Upper lobe of right lung (tissue), 1 donor: ENCODE measurements around the gene CDH4. TPM values are rescaled to one million over a fixed set of nuclear protein-coding genes. Genes with fewer than 3 reads are reported as not detected.
"Not testable (repeated sequence)": the region's sequence is repeated elsewhere in the genome, so short reads cannot be mapped to it uniquely, and the experiment has no call there.

ENCODE experiments used
- ATAC-seq: fragments of 200-7000 bp; cut with Tn5 transposase; one replicate; pipeline ENCODE4 v1.9.1; 2020; ENCODE audit warnings: mild to moderate bottlenecking, moderate library complexity
- DNase-seq: peaks from one replicate; pipeline ENCODE4 v3.0.0-alpha.2; 2020
- H3K27ac ChIP-seq: fragments of 200-600 bp; one replicate; pipeline ENCODE4 v1.8.0; 2022
- H3K27me3 ChIP-seq: fragments of 200-600 bp; one replicate; pipeline ENCODE4 v1.8.0; 2022; ENCODE audit warnings: mild to moderate bottlenecking
- H3K36me3 ChIP-seq: fragments of 200-600 bp; one replicate; pipeline ENCODE4 v1.8.0; 2022
- H3K4me1 ChIP-seq: fragments of 200-600 bp; one replicate; pipeline ENCODE4 v1.8.0; 2022
- H3K4me3 ChIP-seq: fragments of 200-600 bp; one replicate; pipeline ENCODE4 v1.8.0; 2022; ENCODE audit warnings: mild to moderate bottlenecking
- H3K9me3 ChIP-seq: fragments of 200-600 bp; one replicate; pipeline ENCODE4 v1.8.0; 2022
- CTCF ChIP-seq: fragments of 200-600 bp; IDR thresholded peaks from one replicate; pipeline ENCODE4 v1.8.0; 2022; ENCODE audit warnings: antibody characterized with exemption
- intact Hi-C: fragments of 100-400 bp; cut with DNase I; formaldehyde crosslinking; loops from one replicate; pipeline ENCODE4 v1.11.0; 2022
- total RNA-seq: library from RNA; stranded (reverse); fragmentation: NEBNext Ultra II Directional; extraction: Animal tissue kit (Norgen Biotek cat#: 25700); gene quantifications from one replicate; pipeline ENCODE4 v1.2.1, GENCODE V29; 2021
- donor health status: DM: no; HTN: yes; CAD: no; lungs with severe emphysema.

The CDH4 gene
- total RNA-seq, 1 donor from 2014 or later: 0.23 TPM

DNA sequence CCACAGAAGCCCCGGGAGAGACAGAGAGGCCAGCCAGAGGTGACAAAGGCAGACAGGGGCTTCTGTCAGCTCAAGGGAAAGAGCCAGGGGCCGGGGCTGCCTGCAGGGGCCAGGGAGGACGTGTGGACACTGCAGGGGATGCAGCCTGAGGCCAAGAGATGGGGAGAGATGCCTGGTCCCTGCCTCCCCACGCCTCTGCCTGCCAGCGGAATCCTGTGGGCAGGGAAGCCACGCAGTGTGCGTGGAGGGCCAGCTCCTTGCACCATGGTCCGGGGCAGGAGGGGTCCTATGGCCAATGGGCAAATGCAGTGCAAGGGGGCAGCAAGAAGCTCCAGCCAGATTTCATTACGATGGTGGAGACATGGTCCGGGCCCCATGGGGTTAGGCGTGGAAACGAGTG lies 224.9 kb downstream of the CDH4 start:
- DNase-seq (no peak), ATAC-seq (no peak)
- TF ChIP-seq CTCF: no peak
- no peaks in the 10 kb centered on the region for H3K9me3 ChIP-seq
- H3K27ac ChIP-seq: no peak overlapping the region
- H3K4me3 ChIP-seq: no peak overlapping the region
- H3K36me3 ChIP-seq: no peaks in the 10 kb centered on the region
- H3K4me1 ChIP-seq: no peaks in the 10 kb centered on the region
- peaks cover 12% of the 10 kb centered on the region for H3K27me3 ChIP-seq
- intact Hi-C loops: no loop called here

DNA sequence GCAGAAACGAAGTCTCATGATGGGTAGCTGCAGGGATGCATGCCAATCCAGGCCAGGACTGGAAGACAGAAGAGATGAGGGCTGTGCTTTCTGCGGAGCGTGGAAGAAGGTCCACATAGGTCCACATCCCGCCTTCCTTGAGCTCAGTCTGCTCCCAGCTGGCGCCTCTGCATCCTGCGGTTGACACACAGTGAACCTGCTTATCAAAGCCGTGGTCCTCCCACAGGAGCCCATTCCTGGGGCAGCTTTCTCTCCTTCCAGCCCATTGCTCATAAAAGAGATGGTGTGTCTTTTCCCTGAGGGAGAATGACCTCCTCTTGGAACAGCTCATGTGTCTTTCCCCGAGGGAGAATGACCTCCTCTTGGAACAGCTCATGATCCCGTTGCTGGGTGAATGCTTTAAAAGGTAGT lies 225.4 kb downstream of the CDH4 start:
- intact Hi-C loops: no loop called here
- DNase-seq (no peak), ATAC-seq (no peak)
- Histone ChIP-seq H3K4me3 (no peak overlapping the region), H3K36me3 (no peaks in the 10 kb centered on the region), H3K27me3 (peaks cover 12% of the 10 kb centered on the region), H3K9me3 (no peaks in the 10 kb centered on the region), H3K4me1 (no peaks in the 10 kb centered on the region), H3K27ac (no peak overlapping the region)
- TF ChIP-seq CTCF: no peak

DNA sequence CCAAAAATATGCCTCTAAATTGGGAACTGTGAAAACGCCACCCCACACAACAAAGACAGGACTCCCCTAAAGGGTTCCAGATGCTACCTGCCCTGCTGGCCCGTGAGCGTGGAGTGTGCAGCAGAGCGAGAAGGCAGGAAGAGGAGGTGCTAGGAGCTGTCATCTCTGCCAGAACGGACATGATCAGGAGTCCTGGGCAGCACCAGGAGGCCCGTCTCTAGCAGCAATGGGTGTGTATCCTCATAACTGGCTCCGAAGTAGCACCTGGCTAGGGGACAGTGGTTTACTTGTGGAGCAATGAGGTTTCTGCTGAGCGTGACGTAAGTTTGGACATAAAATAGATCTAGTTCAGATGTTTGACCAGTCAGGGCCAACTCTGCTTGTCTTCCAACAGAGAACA lies 226.0 kb downstream of the CDH4 start:
- intact Hi-C loops: no loop called here
- Histone ChIP-seq H3K27me3 (peaks cover 12% of the 10 kb centered on the region), H3K4me3 (no peak overlapping the region), H3K4me1 (no peaks in the 10 kb centered on the region), H3K27ac (no peak overlapping the region), H3K9me3 (no peaks in the 10 kb centered on the region), H3K36me3 (no peaks in the 10 kb centered on the region)
- no peak for DNase-seq
- ATAC-seq: no peak
- no peak for TF ChIP-seq CTCF

- Histone ChIP-seq H3K4me1 (no peaks in the 10 kb centered on the region), H3K9me3 (no peaks in the 10 kb centered on the region), H3K27me3 (peaks cover 12% of the 10 kb centered on the region), H3K36me3 (no peaks in the 10 kb centered on the region), H3K4me3 (no peak overlapping the region), H3K27ac (no peak overlapping the region)
- TF ChIP-seq CTCF: no peak
- ATAC-seq: no peak
- no peak for DNase-seq
- intact Hi-C loops: no loop called here
Observed at GRCh38 chr20:61478611-61479305, 226.7 kb downstream of the CDH4 start.

- H3K4me3 ChIP-seq, H3K36me3 ChIP-seq, intact Hi-C loops, H3K27ac ChIP-seq, DNase-seq, ATAC-seq, H3K9me3 ChIP-seq, H3K4me1 ChIP-seq: not testable (repeated sequence)
- H3K27me3 ChIP-seq: peaks cover 12% of the 10 kb centered on the region
Observed at GRCh38 chr20:61479433-61479832, 227.4 kb downstream of the CDH4 start.

- ATAC-seq: no peak
- no peak for DNase-seq
- no peak for TF ChIP-seq CTCF
- Histone ChIP-seq H3K4me1 (no peaks in the 10 kb centered on the region), H3K36me3 (no peaks in the 10 kb centered on the region), H3K9me3 (no peaks in the 10 kb centered on the region), H3K27me3 (peaks cover 12% of the 10 kb centered on the region), H3K4me3 (no peak overlapping the region), H3K27ac (no peak overlapping the region)
- intact Hi-C loops: no loop called here
Observed at GRCh38 chr20:61480158-61480825, 228.2 kb downstream of the CDH4 start.
